ENCODE results near the gene PRR16. TPM values are rescaled to one million over a fixed set of nuclear protein-coding genes. Genes with fewer than 3 reads are reported as not detected.
"Not testable (repeated sequence)": the region's sequence is repeated elsewhere in the genome, so short reads cannot be mapped to it uniquely, and the experiment has no call there.

The PRR16 gene
- total RNA-seq, 2 donors from 2014 or later, result not detected

DNA sequence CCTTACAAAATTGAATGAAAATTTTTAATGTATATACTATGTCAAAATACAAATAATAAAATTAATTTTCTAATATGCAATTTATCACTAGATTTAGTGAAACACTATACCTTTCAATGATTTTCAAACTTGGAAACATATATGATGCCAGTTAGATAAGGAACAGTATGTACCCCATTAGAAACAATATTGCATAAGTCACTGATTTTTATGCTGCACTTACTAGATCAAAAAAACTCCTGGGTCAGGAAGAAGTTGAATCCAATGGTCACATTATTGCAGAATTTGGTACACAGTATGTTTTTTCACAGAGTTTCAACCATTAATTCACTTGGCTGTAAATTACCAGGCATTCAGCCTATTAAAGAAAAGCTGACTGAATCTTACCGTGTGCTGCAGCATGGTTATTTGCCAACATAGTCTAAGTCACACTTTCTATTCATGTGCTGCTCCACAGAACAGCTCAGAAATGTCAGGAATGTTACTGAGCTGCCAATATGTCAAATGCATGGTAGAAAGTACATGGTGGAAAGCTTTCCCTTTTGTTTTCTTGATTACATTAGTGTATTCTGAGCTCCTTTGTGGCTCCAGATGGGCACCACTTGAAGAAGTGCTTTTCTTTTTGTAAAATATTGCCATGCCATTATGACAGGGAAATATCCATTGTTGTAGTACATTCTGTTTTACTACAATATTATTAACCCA lies 9.9 kb upstream of the PRR16 start:
- Mint-ChIP-seq H3K27ac (no peak overlapping the region), H3K9me3 (no peaks in the 10 kb centered on the region), H3K36me3 (no peaks in the 10 kb centered on the region)
- DNase-seq (ENCODE audit: low spot score in 2 of 2), result no peak
- no peak for ATAC-seq

- Mint-ChIP-seq H3K9me3 (no peaks in the 10 kb centered on the region), H3K36me3 (no peaks in the 10 kb centered on the region), H3K27ac (no peak overlapping the region)
- ATAC-seq (no peak), DNase-seq (ENCODE audit: low spot score in 2 of 2) (no peak)
Observed at GRCh38 chr5:120456006-120456405, 8.1 kb upstream of the PRR16 start.

DNA sequence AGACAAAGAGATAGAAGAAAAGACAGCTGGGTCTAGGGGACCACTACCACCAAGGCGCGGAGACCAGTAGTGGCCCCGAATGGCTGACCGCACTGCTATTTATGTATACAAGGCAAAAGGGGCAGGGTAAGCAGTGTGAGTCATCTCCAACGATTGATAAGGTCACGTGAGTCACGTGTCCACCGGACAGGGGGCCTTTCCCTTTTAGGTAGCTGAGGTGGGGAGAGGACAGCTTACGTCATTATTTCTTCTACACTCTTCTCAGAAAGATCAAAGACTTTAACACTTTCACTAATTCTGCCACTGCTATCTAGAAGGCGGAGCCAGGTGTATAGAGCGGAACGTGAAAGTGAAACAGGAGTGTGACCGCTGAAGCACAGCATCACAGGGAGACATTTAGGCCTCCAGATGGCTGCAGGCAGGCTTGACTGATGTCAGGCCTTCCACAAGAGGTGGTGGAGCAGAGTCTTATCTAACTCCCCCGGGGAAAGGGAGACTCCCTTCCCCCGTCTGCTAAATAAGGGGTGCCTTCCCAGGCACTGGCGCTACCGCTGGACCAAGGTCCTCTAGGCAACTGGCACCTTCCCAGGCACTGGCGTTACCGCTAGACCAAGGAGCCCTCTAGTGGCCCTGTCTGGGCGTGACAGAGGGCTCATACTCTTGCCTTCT lies 6.1 kb upstream of the PRR16 start:
- DNase-seq (ENCODE audit: low spot score in 2 of 2) (peak; percentile 45 to 58), ATAC-seq (peak; percentile 59 to 78)
- Mint-ChIP-seq H3K36me3 (peaks cover 0 to 2% of the 10 kb centered on the region in 2 donors), H3K27ac (no peak overlapping the region), H3K9me3 (no peaks in the 10 kb centered on the region)

DNA sequence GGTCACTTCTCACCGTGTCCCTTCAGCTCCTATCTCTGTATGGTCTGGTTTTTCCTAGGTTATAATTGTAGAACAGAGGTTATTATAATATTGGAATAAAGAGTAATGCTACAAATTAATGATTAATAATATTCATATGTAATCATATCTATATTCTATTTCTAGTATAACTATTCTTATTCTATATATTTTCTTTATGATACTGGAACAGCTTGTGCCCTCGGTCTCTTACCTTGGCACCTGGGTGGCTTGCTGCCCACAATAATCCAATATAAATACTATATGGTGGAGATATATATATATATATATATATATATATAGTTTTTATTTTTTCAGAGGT lies 5.6 kb upstream of the PRR16 start:
- H3K36me3 Mint-ChIP-seq; H3K27ac Mint-ChIP-seq; ATAC-seq; DNase-seq (ENCODE audit: low spot score in 2 of 2); H3K9me3 Mint-ChIP-seq: not testable (repeated sequence)

DNA sequence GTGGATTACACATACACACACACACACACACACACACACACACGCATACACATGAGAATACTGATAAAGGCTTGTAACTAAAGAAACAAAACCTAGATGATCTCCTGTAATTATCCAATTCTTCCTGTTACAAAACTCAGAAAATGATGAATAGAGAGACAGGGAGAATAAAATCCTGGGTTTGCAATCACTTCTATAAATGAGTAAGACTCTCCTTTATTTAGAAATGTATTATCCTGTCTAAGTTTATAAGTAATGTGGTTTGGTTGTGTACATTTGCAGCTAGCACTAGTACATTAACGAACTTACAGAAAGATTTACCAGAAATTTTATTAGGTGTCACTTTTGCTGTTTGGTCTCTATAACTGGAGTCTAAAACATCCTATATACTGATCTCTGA lies 2.8 kb upstream of the PRR16 start:
- H3K27ac Mint-ChIP-seq, result no peak overlapping the region
- peaks cover 0 to 11% of the 10 kb centered on the region in 2 donors for H3K36me3 Mint-ChIP-seq
- no peak for DNase-seq (ENCODE audit: low spot score in 2 of 2)
- no peak for ATAC-seq
- H3K9me3 Mint-ChIP-seq, result no peaks in the 10 kb centered on the region

- Mint-ChIP-seq H3K9me3 (no peaks in the 10 kb centered on the region), H3K27ac (no peak overlapping the region), H3K36me3 (peaks cover 0 to 11% of the 10 kb centered on the region in 2 donors)
- no peak for DNase-seq (ENCODE audit: low spot score in 2 of 2)
- ATAC-seq, result no peak
Observed at GRCh38 chr5:120463006-120463680, 957 bp upstream of the PRR16 start.

DNA sequence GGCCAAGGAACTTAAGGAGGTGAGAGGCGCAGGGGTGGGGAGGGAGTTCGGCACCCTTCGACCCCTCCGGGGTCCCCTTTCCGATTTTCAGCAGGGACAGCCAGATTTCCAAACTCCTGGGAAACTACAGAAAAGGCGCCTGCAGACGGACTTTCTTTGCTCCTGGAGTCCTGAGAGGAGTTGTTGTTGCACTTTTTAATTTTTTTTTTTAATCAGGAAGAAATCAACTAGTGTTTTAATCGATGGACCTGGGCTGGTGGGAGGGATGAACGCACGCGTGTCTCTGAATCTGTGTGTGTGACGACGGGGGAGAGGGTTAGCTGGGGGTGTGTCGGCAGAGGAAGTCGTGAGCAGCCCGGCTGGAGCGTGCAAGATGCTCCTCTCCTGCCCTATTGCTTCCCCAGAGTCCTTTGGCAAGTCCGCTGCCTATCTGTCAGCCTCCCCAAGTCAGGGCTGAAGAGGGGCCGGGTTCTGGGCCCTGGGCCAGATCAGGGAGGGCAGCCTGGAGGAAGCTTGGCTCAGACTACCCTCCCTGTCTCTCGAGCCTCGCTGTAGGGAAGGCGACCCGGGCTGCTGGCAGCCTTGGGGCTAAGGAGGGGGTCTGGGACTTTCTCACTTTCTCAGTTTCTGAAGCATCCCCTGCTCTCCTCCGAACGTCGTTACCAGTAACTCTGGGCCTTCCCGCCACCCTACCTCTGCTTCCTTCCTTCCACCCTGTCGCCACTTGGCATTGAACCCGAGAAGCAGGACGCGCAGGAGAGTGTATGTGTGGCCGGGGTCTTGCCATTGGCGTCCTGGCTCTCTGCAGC lies 731 bp downstream of the PRR16 start:
- ATAC-seq, result peak in 1 of 2 donors; percentile 28
- no peaks in the 10 kb centered on the region for H3K9me3 Mint-ChIP-seq
- H3K27ac Mint-ChIP-seq, result no peak overlapping the region
- DNase-seq (ENCODE audit: low spot score in 2 of 2), result no peak
- H3K36me3 Mint-ChIP-seq, result peaks cover 0 to 11% of the 10 kb centered on the region in 2 donors

GRCh38 chr5:120465436-120465961 lies 1.4 kb downstream of the PRR16 start:
- no peak overlapping the region for H3K27ac Mint-ChIP-seq
- H3K36me3 Mint-ChIP-seq, result peaks cover 0 to 11% of the 10 kb centered on the region in 2 donors
- no peak for DNase-seq (ENCODE audit: low spot score in 2 of 2)
- H3K9me3 Mint-ChIP-seq, result no peaks in the 10 kb centered on the region
- peak in 1 of 2 donors; percentile 27 for ATAC-seq

DNA sequence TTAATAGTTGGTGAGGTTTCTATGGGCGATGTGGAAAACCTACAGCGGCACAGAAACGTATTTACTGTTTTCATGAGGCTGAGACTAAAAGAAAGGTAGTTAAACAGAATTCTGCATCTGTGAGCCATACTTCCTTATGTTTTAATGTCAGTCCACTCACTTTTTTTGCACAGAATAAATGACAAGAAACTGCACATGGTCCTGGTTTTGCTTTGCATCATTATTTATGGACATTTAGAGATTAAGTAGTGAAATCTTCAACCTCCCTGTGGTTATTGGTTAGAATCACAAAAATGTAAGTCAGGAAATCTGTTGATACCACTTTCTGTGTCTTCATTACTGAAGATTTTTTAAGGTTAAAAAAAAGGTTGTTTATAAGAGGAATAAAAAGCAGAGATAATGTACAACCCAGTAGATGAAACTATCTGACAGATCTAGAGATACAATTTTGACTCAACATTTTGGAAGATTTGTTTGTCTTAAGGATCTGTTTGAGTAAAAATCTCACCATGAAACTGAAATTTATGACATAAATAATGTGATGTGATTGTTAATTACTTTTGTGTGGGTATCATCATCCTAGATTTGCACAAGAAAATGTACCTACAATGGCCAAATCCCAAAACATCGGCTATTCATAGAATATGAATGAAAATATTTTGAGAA lies 2.4 kb downstream of the PRR16 start:
- peak in 1 of 2 donors; percentile 46 for ATAC-seq
- Mint-ChIP-seq H3K9me3 (no peaks in the 10 kb centered on the region), H3K36me3 (peaks cover 0 to 11% of the 10 kb centered on the region in 2 donors), H3K27ac (no peak overlapping the region)
- DNase-seq (ENCODE audit: low spot score in 2 of 2), result no peak

- Mint-ChIP-seq H3K36me3 (no peaks in the 10 kb centered on the region), H3K9me3 (no peaks in the 10 kb centered on the region), H3K27ac (no peak overlapping the region)
- ATAC-seq (no peak), DNase-seq (ENCODE audit: low spot score in 2 of 2) (no peak)
Observed at GRCh38 chr5:120471971-120472370, 7.9 kb downstream of the PRR16 start.

GRCh38 chr5:120472911-120473310 lies 8.8 kb downstream of the PRR16 start:
- Mint-ChIP-seq H3K36me3 (no peaks in the 10 kb centered on the region), H3K9me3 (peaks cover 5 to 6% of the 10 kb centered on the region in 2 donors), H3K27ac (no peak overlapping the region)
- no peak for DNase-seq (ENCODE audit: low spot score in 2 of 2)
- no peak for ATAC-seq

GRCh38 chr5:120473332-120473731 lies 9.2 kb downstream of the PRR16 start:
- Mint-ChIP-seq H3K9me3 (peaks cover 5 to 6% of the 10 kb centered on the region in 2 donors), H3K36me3 (no peaks in the 10 kb centered on the region), H3K27ac (no peak overlapping the region)
- ATAC-seq (no peak), DNase-seq (ENCODE audit: low spot score in 2 of 2) (no peak)

DNA sequence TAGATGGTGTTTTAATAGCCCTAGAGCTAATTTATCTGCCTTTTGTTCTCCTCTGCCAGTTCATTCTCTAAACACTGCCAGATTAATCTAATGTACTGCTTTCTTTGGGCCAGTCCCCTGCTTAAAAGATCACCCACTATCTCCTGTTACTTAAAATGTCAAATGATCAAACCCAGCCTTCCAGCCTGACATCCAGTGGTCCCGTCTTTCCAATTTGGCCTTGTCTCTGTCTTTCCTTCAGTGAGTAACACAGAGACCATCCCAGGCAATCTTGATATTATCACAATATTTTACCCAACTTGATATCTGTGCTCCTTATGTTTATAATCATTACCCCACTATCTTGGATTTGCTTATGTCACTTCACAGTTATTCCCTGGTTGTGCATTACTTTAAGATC lies 12.0 kb downstream of the PRR16 start:
- Mint-ChIP-seq H3K36me3 (no peaks in the 10 kb centered on the region), H3K27ac (no peak overlapping the region), H3K9me3 (peaks cover 5 to 6% of the 10 kb centered on the region in 2 donors)
- DNase-seq (ENCODE audit: low spot score in 2 of 2), result no peak
- ATAC-seq, result no peak

DNA sequence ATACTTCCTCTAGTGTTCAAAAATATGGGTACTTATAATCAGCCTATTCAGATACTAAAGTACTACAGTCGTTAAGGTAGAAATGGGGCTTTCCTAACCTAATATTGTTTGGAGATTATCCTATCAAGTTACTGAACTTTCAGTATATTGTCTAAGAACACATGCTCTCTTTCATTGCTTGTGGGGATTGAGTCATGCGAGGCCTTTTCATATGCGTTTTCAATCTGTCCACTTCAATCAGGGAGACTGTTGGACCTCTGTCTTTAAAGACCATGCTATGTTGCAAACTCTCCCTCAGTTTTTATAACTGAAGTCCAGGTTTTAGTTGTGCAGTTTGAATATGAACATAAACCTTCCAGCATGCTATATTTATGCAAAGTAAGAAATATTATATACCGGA lies 15.0 kb downstream of the PRR16 start:
- no peaks in the 10 kb centered on the region for H3K36me3 Mint-ChIP-seq
- ATAC-seq, result no peak
- peaks cover 5 to 6% of the 10 kb centered on the region in 2 donors for H3K9me3 Mint-ChIP-seq
- no peak overlapping the region for H3K27ac Mint-ChIP-seq
- DNase-seq (ENCODE audit: low spot score in 2 of 2), result no peak

DNA sequence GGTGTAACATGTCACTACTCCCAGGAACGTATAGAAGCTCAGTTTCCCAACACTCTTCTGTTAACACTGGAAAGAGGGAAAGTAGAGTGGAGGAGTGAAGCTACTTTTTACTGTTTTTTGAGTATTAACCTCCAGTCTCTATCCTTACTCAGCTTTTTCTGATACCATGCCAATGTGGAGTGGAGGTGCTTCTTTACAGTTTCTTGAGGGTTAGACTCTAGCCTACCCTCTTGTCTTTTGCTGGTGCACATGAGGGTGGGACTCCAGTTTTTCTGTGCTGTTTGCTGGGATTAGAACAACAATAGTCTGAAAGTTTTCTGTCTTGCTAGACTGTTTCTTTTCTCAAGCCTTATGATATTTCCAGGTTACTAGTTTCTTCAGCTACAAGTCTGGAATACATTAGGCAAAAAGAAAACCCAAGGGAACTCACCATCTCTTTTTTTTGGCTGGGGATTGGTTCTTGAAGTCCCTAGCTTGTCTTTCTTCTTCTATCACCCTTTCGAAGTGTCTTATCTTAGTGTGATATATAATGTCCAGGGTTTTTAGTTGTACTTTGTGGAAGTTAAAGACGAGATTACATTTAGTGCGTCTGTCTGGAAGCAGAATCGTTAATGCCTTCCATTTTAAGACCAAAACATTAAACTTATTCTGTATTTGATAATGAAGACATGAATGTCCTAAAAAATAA lies 35.9 kb downstream of the PRR16 start:
- no peaks in the 10 kb centered on the region for H3K36me3 Mint-ChIP-seq
- ATAC-seq, result no peak
- no peak for DNase-seq (ENCODE audit: low spot score in 2 of 2)
- H3K27ac Mint-ChIP-seq, result no peak overlapping the region
- peaks cover 8 to 13% of the 10 kb centered on the region in 2 donors for H3K9me3 Mint-ChIP-seq

GRCh38 chr5:120502531-120502930 lies 38.4 kb downstream of the PRR16 start:
- no peak overlapping the region for H3K27ac Mint-ChIP-seq
- ATAC-seq (no peak), DNase-seq (ENCODE audit: low spot score in 2 of 2) (no peak)
- H3K9me3 Mint-ChIP-seq, result peaks cover 8 to 13% of the 10 kb centered on the region in 2 donors
- H3K36me3 Mint-ChIP-seq, result no peaks in the 10 kb centered on the region
